ENCODE data around the gene FMN1.

FMN1 gene

DNA sequence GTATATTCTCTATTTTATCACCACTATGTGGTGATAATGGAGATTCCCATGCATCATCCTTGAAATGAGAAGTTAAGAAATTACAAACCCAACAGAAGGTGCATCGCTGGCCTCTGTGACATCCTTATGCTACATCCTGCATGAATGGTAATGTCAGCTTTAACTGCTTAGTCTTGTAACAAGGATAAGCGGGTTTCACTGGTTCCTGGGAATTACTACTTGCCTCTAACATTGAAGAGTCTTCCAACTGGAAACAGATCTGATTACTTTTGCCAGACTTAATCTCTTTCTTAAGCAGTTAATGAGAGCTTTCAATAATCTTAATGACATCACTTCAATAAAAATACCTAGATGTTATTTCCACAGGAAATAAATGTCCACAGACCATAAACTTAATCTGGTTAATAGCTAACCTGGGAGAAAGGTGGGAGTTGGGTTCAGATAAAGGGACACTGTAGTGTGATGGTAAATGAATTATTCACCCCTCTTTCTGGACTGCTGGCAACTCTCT lies 44.0 kb downstream of the FMN1 start:
- Histone ChIP-seq H4K8ac (ENCODE audit: low read depth, low read length) (no peak overlapping the region), H3K79me1 (ENCODE audit: low read length) (peaks cover 13% of the 10 kb centered on the region), H2AFZ (ENCODE audit: insufficient read depth, low read length, poor library complexity) (no peak overlapping the region), H3K4me2 (ENCODE audit: low read length) (no peak overlapping the region), H2BK5ac (ENCODE audit: low read depth, low read length, poor library complexity) (no peak overlapping the region), H2AK5ac (ENCODE audit: low read length) (no peak overlapping the region), H3K27ac (ENCODE audit: low read depth, low read length) (no peak overlapping the region), H2BK12ac (ENCODE audit: low read length) (no peak overlapping the region), H3K9me3 (ENCODE audit: insufficient read depth, low read depth, low read length) (no peaks in the 10 kb centered on the region), H3K4me1 (ENCODE audit: control insufficient read depth in 1 of 2, insufficient read depth in 2 of 2, low read length in 2 of 2) (peaks cover 11 to 12% of the 10 kb centered on the region in 2 experiments), H3K14ac (ENCODE audit: low read length) (no peak overlapping the region), H2BK120ac (ENCODE audit: insufficient read depth, low read length, poor library complexity) (no peak overlapping the region), H3K79me2 (ENCODE audit: control insufficient read depth, insufficient read depth, low read length, poor library complexity) (no peaks in the 10 kb centered on the region), H3K36me3 (ENCODE audit: control insufficient read depth in 1 of 2, insufficient read depth in 2 of 2, low read length in 2 of 2) (no peaks in the 10 kb centered on the region), H3K4me3 (ENCODE audit: low read depth, low read length) (no peak overlapping the region), H3K18ac (ENCODE audit: low read length) (no peak overlapping the region), H4K91ac (ENCODE audit: low read depth, low read length) (no peak overlapping the region), H3K4ac (ENCODE audit: low read depth, low read length) (no peak overlapping the region), H3K9ac (ENCODE audit: low read length) (no peak overlapping the region), H3K27me3 (ENCODE audit: insufficient read depth, low read length) (no peaks in the 10 kb centered on the region), H4K12ac (ENCODE audit: low read depth, low read length) (no peak overlapping the region), H3K23ac (ENCODE audit: low read length) (no peak overlapping the region)
- WGBS (ENCODE audit: extremely low coverage, insufficient coverage, insufficient read length) = no CpG with 5 or more reads among the region's 2 CpGs
- no peak for DNase-seq

DNA sequence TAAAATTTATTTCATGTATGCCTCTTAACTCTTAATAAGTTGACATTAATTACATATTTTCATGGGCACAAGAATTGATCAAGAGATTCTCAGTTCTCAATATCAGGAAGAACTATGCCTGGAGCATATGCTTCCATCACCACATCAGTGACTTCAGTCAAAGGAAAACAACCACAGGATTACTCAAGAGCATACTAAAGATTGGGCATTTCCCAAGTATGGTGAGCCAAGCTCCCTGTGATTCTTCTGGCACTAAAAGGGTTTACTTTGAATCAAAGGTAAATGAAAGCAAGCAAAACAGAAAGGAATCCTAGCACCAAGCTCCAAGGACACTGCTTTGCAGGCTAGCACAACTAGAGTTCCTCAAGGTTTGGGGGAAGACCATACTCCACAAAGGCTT lies 44.6 kb downstream of the FMN1 start:
- H2AK5ac ChIP-seq (ENCODE audit: low read length) = no peak overlapping the region
- H3K36me3 ChIP-seq (ENCODE audit: control insufficient read depth in 1 of 2, insufficient read depth in 2 of 2, low read length in 2 of 2) = no peaks in the 10 kb centered on the region
- no peak overlapping the region for H4K12ac ChIP-seq (ENCODE audit: low read depth, low read length)
- H3K18ac ChIP-seq (ENCODE audit: low read length) = no peak overlapping the region
- no peak overlapping the region for H3K4me2 ChIP-seq (ENCODE audit: low read length)
- H3K79me2 ChIP-seq (ENCODE audit: control insufficient read depth, insufficient read depth, low read length, poor library complexity) = peaks cover 1% of the 10 kb centered on the region
- no peak overlapping the region for H3K14ac ChIP-seq (ENCODE audit: low read length)
- H2BK5ac ChIP-seq (ENCODE audit: low read depth, low read length, poor library complexity) = no peak overlapping the region
- no peak overlapping the region for H4K8ac ChIP-seq (ENCODE audit: low read depth, low read length)
- H2BK12ac ChIP-seq (ENCODE audit: low read length) = no peak overlapping the region
- no peak overlapping the region for H3K4me3 ChIP-seq (ENCODE audit: low read depth, low read length)
- no peak overlapping the region for H2BK120ac ChIP-seq (ENCODE audit: insufficient read depth, low read length, poor library complexity)
- no peak overlapping the region for H4K91ac ChIP-seq (ENCODE audit: low read depth, low read length)
- H3K27ac ChIP-seq (ENCODE audit: low read depth, low read length) = no peak overlapping the region
- no peak overlapping the region for H2AFZ ChIP-seq (ENCODE audit: insufficient read depth, low read length, poor library complexity)
- peaks cover 10 to 13% of the 10 kb centered on the region in 2 experiments for H3K4me1 ChIP-seq (ENCODE audit: control insufficient read depth in 1 of 2, insufficient read depth in 2 of 2, low read length in 2 of 2)
- H3K4ac ChIP-seq (ENCODE audit: low read depth, low read length) = no peak overlapping the region
- no peaks in the 10 kb centered on the region for H3K9me3 ChIP-seq (ENCODE audit: insufficient read depth, low read depth, low read length)
- H3K9ac ChIP-seq (ENCODE audit: low read length) = no peak overlapping the region
- DNase-seq = no peak
- H3K27me3 ChIP-seq (ENCODE audit: insufficient read depth, low read length) = no peaks in the 10 kb centered on the region
- H3K23ac ChIP-seq (ENCODE audit: low read length) = no peak overlapping the region
- peaks cover 18% of the 10 kb centered on the region for H3K79me1 ChIP-seq (ENCODE audit: low read length)

DNA sequence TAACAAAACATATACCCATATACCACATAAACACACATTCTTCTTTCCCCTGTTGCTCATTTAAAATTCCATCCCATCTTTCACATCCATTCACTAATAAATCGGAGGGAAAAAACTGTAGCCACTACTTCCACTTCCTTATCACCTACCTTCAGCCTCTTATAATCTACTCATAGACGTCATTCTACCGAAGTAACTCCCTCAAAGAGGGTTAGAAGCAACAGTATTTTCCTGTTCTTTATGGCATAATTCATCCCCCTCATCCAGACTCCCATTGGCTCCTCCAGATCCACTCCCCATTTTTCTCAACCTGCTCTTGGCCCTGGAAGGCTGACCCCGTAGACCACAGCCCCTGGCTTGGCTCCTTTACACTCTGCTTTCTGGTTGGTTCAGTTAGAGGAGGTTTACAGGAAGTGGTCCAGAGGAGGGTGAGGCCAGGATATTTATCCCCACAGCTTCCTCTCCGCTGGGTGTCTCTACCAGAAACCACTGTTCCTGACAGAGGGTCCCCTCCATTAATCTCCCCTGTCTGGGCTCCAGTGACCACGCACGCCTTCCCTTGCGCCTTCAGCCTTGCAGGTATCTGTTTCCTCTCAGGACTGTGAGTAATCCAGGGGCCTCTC lies 46.3 kb downstream of the FMN1 start:
- Histone ChIP-seq H4K12ac (ENCODE audit: low read depth, low read length) (no peak overlapping the region), H2AK5ac (ENCODE audit: low read length) (no peak overlapping the region), H3K79me2 (ENCODE audit: control insufficient read depth, insufficient read depth, low read length, poor library complexity) (peaks cover 1% of the 10 kb centered on the region), H4K8ac (ENCODE audit: low read depth, low read length) (no peak overlapping the region), H3K79me1 (ENCODE audit: low read length) (peaks cover 14% of the 10 kb centered on the region), H3K14ac (ENCODE audit: low read length) (no peak overlapping the region), H3K4me3 (ENCODE audit: low read depth, low read length) (no peak overlapping the region), H3K4ac (ENCODE audit: low read depth, low read length) (no peak overlapping the region), H3K27ac (ENCODE audit: low read depth, low read length) (no peak overlapping the region), H2BK5ac (ENCODE audit: low read depth, low read length, poor library complexity) (no peak overlapping the region), H3K27me3 (ENCODE audit: insufficient read depth, low read length) (no peaks in the 10 kb centered on the region), H3K23ac (ENCODE audit: low read length) (no peak overlapping the region), H3K18ac (ENCODE audit: low read length) (no peak overlapping the region), H2BK120ac (ENCODE audit: insufficient read depth, low read length, poor library complexity) (no peak overlapping the region), H3K36me3 (ENCODE audit: control insufficient read depth in 1 of 2, insufficient read depth in 2 of 2, low read length in 2 of 2) (no peaks in the 10 kb centered on the region), H3K4me1 (ENCODE audit: control insufficient read depth in 1 of 2, insufficient read depth in 2 of 2, low read length in 2 of 2) (peaks cover 8 to 12% of the 10 kb centered on the region in 2 experiments), H4K91ac (ENCODE audit: low read depth, low read length) (peak overlapping the region; percentile 2), H2AFZ (ENCODE audit: insufficient read depth, low read length, poor library complexity) (no peak overlapping the region), H3K9me3 (ENCODE audit: insufficient read depth, low read depth, low read length) (no peaks in the 10 kb centered on the region), H3K9ac (ENCODE audit: low read length) (no peak overlapping the region), H3K4me2 (ENCODE audit: low read length) (no peak overlapping the region), H2BK12ac (ENCODE audit: low read length) (no peak overlapping the region)
- WGBS (ENCODE audit: extremely low coverage, insufficient coverage, insufficient read length) = no CpG with 5 or more reads among the region's 8 CpGs
- no peak for DNase-seq

DNA sequence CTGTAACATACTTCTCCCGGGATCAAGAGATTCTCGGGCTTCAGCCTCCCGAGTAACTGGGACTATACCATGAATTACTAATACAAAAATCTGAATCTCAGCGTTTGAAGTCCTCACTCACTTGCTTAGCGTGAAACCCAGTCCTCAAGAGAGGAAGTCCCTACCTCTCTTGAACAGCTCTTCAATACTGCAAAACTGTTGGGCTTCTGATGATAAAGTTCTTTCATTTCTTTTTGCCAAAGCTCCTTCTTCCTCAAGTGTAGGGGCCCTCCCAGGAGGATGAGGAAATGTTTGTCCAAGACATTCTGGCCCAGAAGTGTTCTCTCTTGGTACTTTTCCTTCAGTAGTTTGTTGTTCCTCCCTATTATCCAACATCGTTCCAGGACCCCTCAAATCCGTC lies 48.5 kb downstream of the FMN1 start:
- Histone ChIP-seq H3K9me3 (ENCODE audit: insufficient read depth, low read depth, low read length) (no peaks in the 10 kb centered on the region), H3K4me3 (ENCODE audit: low read depth, low read length) (no peak overlapping the region), H2BK5ac (ENCODE audit: low read depth, low read length, poor library complexity) (peak overlapping the region; percentile 39), H2BK120ac (ENCODE audit: insufficient read depth, low read length, poor library complexity) (peak overlapping the region; percentile 63), H3K27ac (ENCODE audit: low read depth, low read length) (peak overlapping the region; percentile 11), H3K9ac (ENCODE audit: low read length) (no peak overlapping the region), H2BK12ac (ENCODE audit: low read length) (peak overlapping the region; percentile 24), H2AK5ac (ENCODE audit: low read length) (peak overlapping the region; percentile 41), H3K36me3 (ENCODE audit: control insufficient read depth in 1 of 2, insufficient read depth in 2 of 2, low read length in 2 of 2) (no peaks in the 10 kb centered on the region), H4K12ac (ENCODE audit: low read depth, low read length) (no peak overlapping the region), H3K4ac (ENCODE audit: low read depth, low read length) (no peak overlapping the region), H3K4me2 (ENCODE audit: low read length) (no peak overlapping the region), H2AFZ (ENCODE audit: insufficient read depth, low read length, poor library complexity) (no peak overlapping the region), H3K14ac (ENCODE audit: low read length) (peak overlapping the region; percentile 47), H3K4me1 (ENCODE audit: control insufficient read depth in 1 of 2, insufficient read depth in 2 of 2, low read length in 2 of 2) (peaks cover 4 to 8% of the 10 kb centered on the region in 2 experiments), H3K23ac (ENCODE audit: low read length) (no peak overlapping the region), H3K79me2 (ENCODE audit: control insufficient read depth, insufficient read depth, low read length, poor library complexity) (peaks cover 1% of the 10 kb centered on the region), H4K8ac (ENCODE audit: low read depth, low read length) (peak overlapping the region; percentile 61), H4K91ac (ENCODE audit: low read depth, low read length) (peak overlapping the region; percentile 81), H3K27me3 (ENCODE audit: insufficient read depth, low read length) (no peaks in the 10 kb centered on the region), H3K79me1 (ENCODE audit: low read length) (peaks cover 14% of the 10 kb centered on the region), H3K18ac (ENCODE audit: low read length) (no peak overlapping the region)
- no CpG with 5 or more reads among the region's 7 CpGs for WGBS (ENCODE audit: extremely low coverage, insufficient coverage, insufficient read length)
- DNase-seq = peak in 1 of 2 donors; percentile 35
